Mucosa of rectum (tissue), 2 donors: ENCODE measurements around the gene UBXN1.
A peak's percentile ranks its signal among the peaks of the same experiment; 100 is the strongest.
"Not testable (repeated sequence)": the region's sequence is repeated elsewhere in the genome, so short reads cannot be mapped to it uniquely, and the experiment has no call there.

Experiments
- H3K27ac ChIP-seq, 2 donors: one replicate each; pipeline ENCODE4 v1.7.0; 2013; ENCODE audit warnings: inconsistent platforms in 2 of 2, low read depth in 2 of 2, low read length in 2 of 2
- H3K27me3 ChIP-seq, 2 donors: one replicate each; pipeline ENCODE4 v1.7.0; 2013; ENCODE audit warnings: low read length in 2 of 2; ENCODE audit not compliant: control insufficient read depth in 2 of 2, insufficient read depth in 2 of 2
- H3K36me3 ChIP-seq, 2 donors: one replicate each; pipeline ENCODE4 v1.7.0; 2013; ENCODE audit warnings: low read length in 2 of 2; ENCODE audit not compliant: control insufficient read depth in 2 of 2, insufficient read depth in 2 of 2
- H3K4me1 ChIP-seq, 2 donors: one replicate each; pipeline ENCODE4 v1.7.0; 2013; ENCODE audit warnings: low read length in 2 of 2, mild to moderate bottlenecking in 1 of 2; ENCODE audit not compliant: control insufficient read depth in 2 of 2, insufficient read depth in 2 of 2
- H3K4me3 ChIP-seq, 2 donors: one replicate each; pipeline ENCODE4 v1.7.0; 2013; ENCODE audit warnings: low read length in 2 of 2
- H3K9ac ChIP-seq, 2 donors: one replicate each; pipeline ENCODE4 v1.7.0; 2013; ENCODE audit warnings: low read length in 2 of 2, low read depth in 1 of 2, mild to moderate bottlenecking in 1 of 2
- H3K9me3 ChIP-seq, 2 donors: one replicate each; pipeline ENCODE4 v1.7.0; 2013; ENCODE audit warnings: low read length in 2 of 2; ENCODE audit not compliant: control insufficient read depth in 2 of 2
- donor health status: healthy.
- donor health status: Normal muscosa, but diverticular disease.

Gene UBXN1

GRCh38 chr11:62664405-62665074, 14.3 kb downstream of the UBXN1 start:
- peak overlapping the region; percentile 90 to 96 for H3K9ac ChIP-seq
- peak overlapping the region; percentile 91 to 96 for H3K4me3 ChIP-seq
- no peaks in the 10 kb centered on the region for H3K27me3 ChIP-seq
- peaks cover 16 to 17% of the 10 kb centered on the region in 2 donors for H3K4me1 ChIP-seq
- peaks cover 12 to 14% of the 10 kb centered on the region in 2 donors for H3K36me3 ChIP-seq
- peak overlapping the region; percentile 88 to 92 for H3K27ac ChIP-seq
- no peaks in the 10 kb centered on the region for H3K9me3 ChIP-seq

GRCh38 chr11:62656796-62657429, 22.0 kb downstream of the UBXN1 start:
- Histone ChIP-seq H3K4me3 (no peak overlapping the region), H3K4me1 (peaks cover 8% of the 10 kb centered on the region in 2 donors), H3K9me3 (no peaks in the 10 kb centered on the region), H3K36me3 (no peaks in the 10 kb centered on the region), H3K27me3 (no peaks in the 10 kb centered on the region), H3K9ac (no peak overlapping the region), H3K27ac (no peak overlapping the region)

- H3K4me3 ChIP-seq: no peak overlapping the region
- H3K9me3 ChIP-seq: no peaks in the 10 kb centered on the region
- H3K9ac ChIP-seq: no peak overlapping the region
- H3K4me1 ChIP-seq: peaks cover 12% of the 10 kb centered on the region in 2 donors
- peaks cover 5 to 6% of the 10 kb centered on the region in 2 donors for H3K36me3 ChIP-seq
- H3K27ac ChIP-seq: no peak overlapping the region
- H3K27me3 ChIP-seq: no peaks in the 10 kb centered on the region
These were observed 24.6 kb downstream of the UBXN1 start for GRCh38 chr11:62654297-62654696.

GRCh38 chr11:62652161-62653006, 26.5 kb downstream of the UBXN1 start:
- Histone ChIP-seq H3K27me3 (no peaks in the 10 kb centered on the region), H3K4me3 (peak overlapping the region; percentile 91 to 92), H3K4me1 (peaks cover 12% of the 10 kb centered on the region in 2 donors), H3K9ac (peak overlapping the region; percentile 83 to 92), H3K27ac (peak overlapping the region; percentile 82 to 90), H3K9me3 (no peaks in the 10 kb centered on the region), H3K36me3 (peaks cover 8 to 22% of the 10 kb centered on the region in 2 donors)

- peaks cover 8 to 22% of the 10 kb centered on the region in 2 donors for H3K36me3 ChIP-seq
- not testable (repeated sequence) for H3K9me3 ChIP-seq, H3K27ac ChIP-seq, H3K27me3 ChIP-seq, H3K9ac ChIP-seq, H3K4me3 ChIP-seq
- peaks cover 20 to 22% of the 10 kb centered on the region in 2 donors for H3K4me1 ChIP-seq
These were observed 28.6 kb downstream of the UBXN1 start for GRCh38 chr11:62650283-62650682.

GRCh38 chr11:62649486-62649885, 29.4 kb downstream of the UBXN1 start:
- Histone ChIP-seq H3K27ac (no peak overlapping the region), H3K27me3 (no peaks in the 10 kb centered on the region), H3K9me3 (no peaks in the 10 kb centered on the region), H3K36me3 (peaks cover 8 to 23% of the 10 kb centered on the region in 2 donors), H3K4me3 (no peak overlapping the region), H3K4me1 (peaks cover 23 to 27% of the 10 kb centered on the region in 2 donors), H3K9ac (no peak overlapping the region)

GRCh38 chr11:62648967-62649364, 29.9 kb downstream of the UBXN1 start:
- Histone ChIP-seq H3K9ac (no peak overlapping the region), H3K36me3 (peaks cover 8 to 25% of the 10 kb centered on the region in 2 donors), H3K27me3 (no peaks in the 10 kb centered on the region), H3K27ac (no peak overlapping the region), H3K9me3 (no peaks in the 10 kb centered on the region), H3K4me3 (no peak overlapping the region), H3K4me1 (peaks cover 23 to 27% of the 10 kb centered on the region in 2 donors)

- H3K4me1 ChIP-seq: peaks cover 23 to 27% of the 10 kb centered on the region in 2 donors
- no peak overlapping the region for H3K9ac ChIP-seq
- no peaks in the 10 kb centered on the region for H3K27me3 ChIP-seq
- peaks cover 8 to 25% of the 10 kb centered on the region in 2 donors for H3K36me3 ChIP-seq
- no peaks in the 10 kb centered on the region for H3K9me3 ChIP-seq
- H3K27ac ChIP-seq: no peak overlapping the region
- H3K4me3 ChIP-seq: no peak overlapping the region
These were observed 30.5 kb downstream of the UBXN1 start for GRCh38 chr11:62648185-62648966.

GRCh38 chr11:62647609-62648005, 31.3 kb downstream of the UBXN1 start:
- no peak overlapping the region for H3K4me3 ChIP-seq
- peaks cover 22 to 26% of the 10 kb centered on the region in 2 donors for H3K4me1 ChIP-seq
- H3K36me3 ChIP-seq: peaks cover 11 to 30% of the 10 kb centered on the region in 2 donors
- H3K27me3 ChIP-seq: no peaks in the 10 kb centered on the region
- H3K27ac ChIP-seq: no peak overlapping the region
- H3K9ac ChIP-seq: no peak overlapping the region
- H3K9me3 ChIP-seq: no peaks in the 10 kb centered on the region
